Cardiac muscle cell (in vitro differentiated cells and primary cell): Measurements from ENCODE around the gene BABAM1. TPM values are rescaled to one million over a fixed set of nuclear protein-coding genes. Genes with fewer than 3 reads are reported as not detected.
A peak's percentile ranks its signal among the peaks of the same experiment; 100 is the strongest.

Experiments
- DNase-seq, 2 donors: peaks; one replicate each; pipeline versions ENCODE4 v3.0.0 to v3.0.0-alpha.2; 2010 to 2017; ENCODE audit warnings: low read depth in 1 of 2, low spot score in 1 of 2
- H3K27ac ChIP-seq: fragments of 200-600 bp; sonication (generic); 2 replicates; pipeline ENCODE4 v1.5.1; 2016
- H3K27me3 ChIP-seq: fragments of 200-600 bp; sonication (generic); 2 replicates; pipeline ENCODE4 v1.6.0; 2016; ENCODE audit warnings: control low read depth
- H3K36me3 ChIP-seq: fragments of 200-600 bp; sonication (generic); 2 replicates; pipeline ENCODE4 v1.5.1; 2016; ENCODE audit warnings: control low read depth
- H3K4me1 ChIP-seq: fragments of 200-600 bp; sonication (generic); 2 replicates; pipeline ENCODE4 v1.8.1; 2017; ENCODE audit warnings: low read depth, mild to moderate bottlenecking, mixed run types
- H3K4me3 ChIP-seq: fragments of 200-600 bp; sonication (generic); 2 replicates; pipeline ENCODE4 v1.5.1; 2016; ENCODE audit warnings: mild to moderate bottlenecking
- H3K9me3 ChIP-seq: fragments of 200-600 bp; sonication (generic); 2 replicates; pipeline ENCODE4 v1.5.1; 2017; ENCODE audit warnings: low read depth, mild to moderate bottlenecking, control low read depth
- CTCF ChIP-seq: IDR thresholded peaks from 2 replicates; pipeline ENCODE4 v1.5.1; 2012; ENCODE audit warnings: low read depth, mild to moderate bottlenecking, low read length
- polyA plus RNA-seq: library from polyadenylated mRNA; unstranded; fragments of >200 nt; fragmentation: Nextera tagmentation; extraction: Ambion mirVana; gene quantifications from 2 replicates; pipeline ENCODE4 v1.2.1, GENCODE V29; 2016
- total RNA-seq: library from RNA; depleted of rRNA; stranded (reverse); fragments of >200 nt; gene quantifications from 2 replicates; pipeline ENCODE4 v1.2.3, GENCODE V29; 2016

The BABAM1 gene
- total and polyA plus RNA-seq, 2 experiments from 2014 or later: 136 to 141 TPM

GRCh38 chr19:17296976-17297375, 29.7 kb downstream of the BABAM1 start:
- no peaks in the 10 kb centered on the region for H3K36me3 ChIP-seq
- no peaks in the 10 kb centered on the region for H3K9me3 ChIP-seq
- no peak overlapping the region for H3K27ac ChIP-seq
- H3K4me3 ChIP-seq: no peak overlapping the region
- H3K4me1 ChIP-seq: no peaks in the 10 kb centered on the region
- no peak for DNase-seq
- TF ChIP-seq CTCF: no peak
- no peaks in the 10 kb centered on the region for H3K27me3 ChIP-seq

- no peak for TF ChIP-seq CTCF
- DNase-seq: no peak
- Histone ChIP-seq H3K4me3 (no peak overlapping the region), H3K27me3 (no peaks in the 10 kb centered on the region), H3K27ac (no peak overlapping the region), H3K36me3 (no peaks in the 10 kb centered on the region), H3K4me1 (peaks cover 6% of the 10 kb centered on the region), H3K9me3 (no peaks in the 10 kb centered on the region)
Measured at GRCh38 chr19:17300992-17301619, 33.9 kb downstream of the BABAM1 start.

- no peak for TF ChIP-seq CTCF
- H3K27ac ChIP-seq: peak overlapping the region; percentile 55
- H3K9me3 ChIP-seq: no peaks in the 10 kb centered on the region
- no peaks in the 10 kb centered on the region for H3K27me3 ChIP-seq
- peak overlapping the region; percentile 60 for H3K4me3 ChIP-seq
- H3K36me3 ChIP-seq: no peaks in the 10 kb centered on the region
- H3K4me1 ChIP-seq: peaks cover 6% of the 10 kb centered on the region
- no peak for DNase-seq
Measured at GRCh38 chr19:17302391-17303166, 35.3 kb downstream of the BABAM1 start.

GRCh38 chr19:17303167-17303939, 36.1 kb downstream of the BABAM1 start, which contains the start of gene ABHD8:
ABHD8 (minus strand) TSS chr19:17303425; CDS start chr19:17301616, 1,809 bp downstream.
- no peaks in the 10 kb centered on the region for H3K27me3 ChIP-seq
- peak within 1 kb of the TSS; percentile 55 for H3K27ac ChIP-seq
- no peaks in the 10 kb centered on the region for H3K36me3 ChIP-seq
- no peaks in the 10 kb centered on the region for H3K9me3 ChIP-seq
- DNase-seq: peak; percentile 98
- H3K4me3 ChIP-seq: peak within 1 kb of the TSS; percentile 60
- H3K4me1 ChIP-seq: peaks cover 6% of the 10 kb centered on the region
- peak; percentile 46 for TF ChIP-seq CTCF

- no peaks in the 10 kb centered on the region for H3K9me3 ChIP-seq
- TF ChIP-seq CTCF: no peak
- H3K36me3 ChIP-seq: no peaks in the 10 kb centered on the region
- no peak for DNase-seq
- H3K27ac ChIP-seq: no peak overlapping the region
- H3K4me3 ChIP-seq: no peak overlapping the region
- H3K4me1 ChIP-seq: peaks cover 6% of the 10 kb centered on the region
- H3K27me3 ChIP-seq: no peaks in the 10 kb centered on the region
Measured at GRCh38 chr19:17303940-17304267, 36.7 kb downstream of the BABAM1 start.
